ENCODE results near the gene BCS1L. TPM values are rescaled to one million over a fixed set of nuclear protein-coding genes. Genes with fewer than 3 reads are reported as not detected.

Gene BCS1L
- total and polyA plus RNA-seq, 2 of the 13 experiments (the other 11 are each of a cell fraction or from before 2014, with no cell fraction given), result 48.9 to 76.0 TPM

DNA sequence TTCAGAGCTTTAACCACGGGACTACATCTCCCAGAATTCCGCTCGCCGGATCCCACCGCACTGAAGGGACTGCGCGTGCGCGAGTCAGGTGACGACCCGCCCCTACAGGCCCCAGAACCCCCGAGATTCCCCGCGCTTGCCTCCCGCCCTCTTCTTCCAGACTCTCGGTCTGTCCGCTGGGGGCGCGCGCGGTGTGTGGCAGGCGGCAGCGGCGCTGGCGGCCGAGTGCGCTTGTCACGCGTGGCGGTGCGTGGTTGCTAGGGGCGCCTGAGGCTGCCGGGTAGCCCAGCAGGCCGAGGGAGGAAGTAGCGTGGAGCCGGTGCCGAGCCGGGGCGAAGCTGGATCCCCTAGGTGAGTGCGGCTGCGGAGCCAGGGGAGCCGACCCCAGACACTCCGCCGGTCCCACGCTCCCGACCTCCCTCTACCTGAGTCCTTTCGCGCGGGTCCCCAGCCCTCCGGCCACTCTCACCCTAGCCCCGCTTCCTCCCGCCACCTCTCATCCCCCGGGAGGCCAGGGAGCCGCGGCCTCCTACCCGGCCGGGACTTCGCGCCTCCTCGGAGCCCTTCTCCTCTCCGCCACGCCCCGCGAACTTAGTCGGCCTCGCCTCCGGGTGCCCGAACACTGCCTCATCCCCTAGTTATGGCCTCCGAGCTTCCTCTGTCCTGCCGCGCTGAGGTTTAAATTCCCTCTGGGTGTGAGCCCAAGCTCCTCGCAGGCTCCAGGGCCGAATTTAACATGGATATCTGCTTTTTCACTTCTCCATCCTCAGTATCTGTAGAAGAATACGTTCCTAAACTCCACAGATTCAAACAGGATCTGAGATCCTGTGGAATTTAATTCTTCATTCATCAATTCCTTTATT is 51.4 kb downstream of the BCS1L start, which contains the start of gene TTLL4:
Gene TTLL4 (plus strand): TSS at position 149 of the 863 bp plus-strand sequence. CDS start 26,842 bp downstream, outside the sequence.
- intact Hi-C loops (cut with micrococcal nuclease; ENCODE audit: unreplicated experiment) (loop anchor here (1.0 to 2.0 kb wide), 3 partner anchors 44 to 136 kb away; no protein-coding TSS in a partner anchor), in situ Hi-C loops (cut with HindIII; ENCODE audit: extremely low pct_ligation_motif_present, low pct_unique_long_range_greater_than_20kb) (no loop called here)
- BruUV-seq (replicated peaks), result TSS peak; percentile 76
- Histone ChIP-seq H3K9me3 (ENCODE audit: low read length) (no peaks in the 10 kb centered on the region), H3K27ac (ENCODE audit: extremely low read length, insufficient read depth, low read length) (peak within 1 kb of the TSS; percentile 74), H3K36me3 (replicated peaks in 1 of 2; ENCODE audit: control insufficient read depth in 1 of 2, insufficient read depth in 2 of 2, low read length in 2 of 2) (peaks cover 2 to 11% of the 10 kb centered on the region in 2 experiments; a peak in 3 of 5 replicates), H3K79me2 (ENCODE audit: insufficient read depth, low read length) (peaks cover 48% of the 10 kb centered on the region), H3K4me3 (replicated peaks in 1 of 3; ENCODE audit: insufficient read depth in 1 of 3, low read depth in 2 of 3, low read length in 3 of 3) (peak within 1 kb of the TSS; percentile 88 to 97 (median 93)), H3K9ac (ENCODE audit: insufficient read depth, low read depth, low read length) (peak within 1 kb of the TSS; percentile 95), H3K4me2 (ENCODE audit: low read depth, low read length) (peak within 1 kb of the TSS; percentile 86), H2AFZ (ENCODE audit: low read length) (no peak within 1 kb of the TSS), H4K20me1 (ENCODE audit: insufficient read depth, low read length) (peaks cover 3% of the 10 kb centered on the region; the same call in 1 of the 2 replicates), H3K4me1 (ENCODE audit: insufficient read depth, low read length) (peaks cover 42% of the 10 kb centered on the region), H3K27me3 (ENCODE audit: control insufficient read depth in 1 of 2, insufficient read depth in 2 of 2, low read length in 2 of 2) (no peaks in the 10 kb centered on the region; a peak in 1 of 5 replicates)
- DNase-seq (ENCODE audit: low spot score) (peak; percentile 95), FAIRE-seq (peak; percentile 79), ATAC-seq (peak; percentile 95)
- POLR2A ChIA-PET, result interaction anchor here (1.0 to 2.4 kb wide), 13 partner anchors 11 to 137 kb away, joined by 3 to 22 read pairs (median 11); partner anchors contain the start of genes BCS1L, CYP27A1, RNF25 and STK36
- CTCF ChIA-PET (ENCODE audit: low intra/inter-chr PET ratio, low total read pairs), result interaction anchor here (2.6 kb wide), 1 partner anchor 136 kb away, joined by 49 read pairs; no protein-coding TSS in a partner anchor
- under 1% methylated on average over 36 of the region's 74 CpGs for WGBS (ENCODE audit: low lambda C conversion rate)
- TF ChIP-seq ATF7-NPFF (CRISPR knock-in tag; IDR thresholded peaks at IDR 0.05; ENCODE audit: low read depth) (peak; percentile 94; the same call in 1 of the 2 replicates), ZNF780A (CRISPR knock-in tag; IDR thresholded peaks at IDR 0.05) (no peak), ZMAT5 (CRISPR knock-in tag; IDR thresholded peaks at IDR 0.05; ENCODE audit: borderline replicate concordance, low read depth) (no peak), NFRKB (IDR thresholded peaks at IDR 0.05) (no peak), ZBTB21 (CRISPR knock-in tag; IDR thresholded peaks at IDR 0.05) (no peak), CTCF (CRISPR knock-in tag; IDR thresholded peaks at IDR 0.05) (peak; percentile 98)
- TF ChIP-seq, protein P1, sequence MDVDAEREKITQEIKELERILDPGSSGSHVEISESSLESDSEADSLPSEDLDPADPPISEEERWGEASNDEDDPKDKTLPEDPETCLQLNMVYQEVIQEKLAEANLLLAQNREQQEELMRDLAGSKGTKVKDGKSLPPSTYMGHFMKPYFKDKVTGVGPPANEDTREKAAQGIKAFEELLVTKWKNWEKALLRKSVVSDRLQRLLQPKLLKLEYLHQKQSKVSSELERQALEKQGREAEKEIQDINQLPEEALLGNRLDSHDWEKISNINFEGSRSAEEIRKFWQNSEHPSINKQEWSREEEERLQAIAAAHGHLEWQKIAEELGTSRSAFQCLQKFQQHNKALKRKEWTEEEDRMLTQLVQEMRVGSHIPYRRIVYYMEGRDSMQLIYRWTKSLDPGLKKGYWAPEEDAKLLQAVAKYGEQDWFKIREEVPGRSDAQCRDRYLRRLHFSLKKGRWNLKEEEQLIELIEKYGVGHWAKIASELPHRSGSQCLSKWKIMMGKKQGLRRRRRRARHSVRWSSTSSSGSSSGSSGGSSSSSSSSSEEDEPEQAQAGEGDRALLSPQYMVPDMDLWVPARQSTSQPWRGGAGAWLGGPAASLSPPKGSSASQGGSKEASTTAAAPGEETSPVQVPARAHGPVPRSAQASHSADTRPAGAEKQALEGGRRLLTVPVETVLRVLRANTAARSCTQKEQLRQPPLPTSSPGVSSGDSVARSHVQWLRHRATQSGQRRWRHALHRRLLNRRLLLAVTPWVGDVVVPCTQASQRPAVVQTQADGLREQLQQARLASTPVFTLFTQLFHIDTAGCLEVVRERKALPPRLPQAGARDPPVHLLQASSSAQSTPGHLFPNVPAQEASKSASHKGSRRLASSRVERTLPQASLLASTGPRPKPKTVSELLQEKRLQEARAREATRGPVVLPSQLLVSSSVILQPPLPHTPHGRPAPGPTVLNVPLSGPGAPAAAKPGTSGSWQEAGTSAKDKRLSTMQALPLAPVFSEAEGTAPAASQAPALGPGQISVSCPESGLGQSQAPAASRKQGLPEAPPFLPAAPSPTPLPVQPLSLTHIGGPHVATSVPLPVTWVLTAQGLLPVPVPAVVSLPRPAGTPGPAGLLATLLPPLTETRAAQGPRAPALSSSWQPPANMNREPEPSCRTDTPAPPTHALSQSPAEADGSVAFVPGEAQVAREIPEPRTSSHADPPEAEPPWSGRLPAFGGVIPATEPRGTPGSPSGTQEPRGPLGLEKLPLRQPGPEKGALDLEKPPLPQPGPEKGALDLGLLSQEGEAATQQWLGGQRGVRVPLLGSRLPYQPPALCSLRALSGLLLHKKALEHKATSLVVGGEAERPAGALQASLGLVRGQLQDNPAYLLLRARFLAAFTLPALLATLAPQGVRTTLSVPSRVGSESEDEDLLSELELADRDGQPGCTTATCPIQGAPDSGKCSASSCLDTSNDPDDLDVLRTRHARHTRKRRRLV (CRISPR knock-in tag; IDR thresholded peaks at IDR 0.05), result peak; percentile 90; the same call in 1 of the 2 replicates
- TF ChIP-seq, protein P2, sequence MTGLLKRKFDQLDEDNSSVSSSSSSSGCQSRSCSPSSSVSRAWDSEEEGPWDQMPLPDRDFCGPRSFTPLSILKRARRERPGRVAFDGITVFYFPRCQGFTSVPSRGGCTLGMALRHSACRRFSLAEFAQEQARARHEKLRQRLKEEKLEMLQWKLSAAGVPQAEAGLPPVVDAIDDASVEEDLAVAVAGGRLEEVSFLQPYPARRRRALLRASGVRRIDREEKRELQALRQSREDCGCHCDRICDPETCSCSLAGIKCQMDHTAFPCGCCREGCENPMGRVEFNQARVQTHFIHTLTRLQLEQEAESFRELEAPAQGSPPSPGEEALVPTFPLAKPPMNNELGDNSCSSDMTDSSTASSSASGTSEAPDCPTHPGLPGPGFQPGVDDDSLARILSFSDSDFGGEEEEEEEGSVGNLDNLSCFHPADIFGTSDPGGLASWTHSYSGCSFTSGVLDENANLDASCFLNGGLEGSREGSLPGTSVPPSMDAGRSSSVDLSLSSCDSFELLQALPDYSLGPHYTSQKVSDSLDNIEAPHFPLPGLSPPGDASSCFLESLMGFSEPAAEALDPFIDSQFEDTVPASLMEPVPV (CRISPR knock-in tag; IDR thresholded peaks at IDR 0.05), result peak; percentile 85; the same call in 1 of the 2 replicates

Measured in HepG2 (cell line).